NT2/D1 (cell line): ENCODE results near the gene PLCH2.

Experiments used
- SUZ12 ChIP-seq: IDR thresholded peaks from 2 replicates; pipeline ENCODE4 v1.6.1; 2011; ENCODE audit not compliant: insufficient read length, insufficient read depth; ENCODE audit errors: extremely low read depth
- YY1 ChIP-seq: IDR thresholded peaks from 2 replicates; pipeline ENCODE4 v1.6.1; 2011; ENCODE audit not compliant: insufficient read length, insufficient read depth
- ZNF274 ChIP-seq: IDR thresholded peaks from 2 replicates; pipeline ENCODE4 v1.6.1; 2011; ENCODE audit warnings: mild to moderate bottlenecking, low read depth, low read length

- TF ChIP-seq SUZ12 (no peak), YY1 (no peak), ZNF274 (no peak)
Observed at GRCh38 chr1:2501041-2501819, 25.1 kb downstream of the PLCH2 start.
